ENCODE data around the gene SAXO1.

- no peak for TF ChIP-seq CTCF (IDR thresholded peaks at IDR 0.05)
- TF ChIP-seq POLR2A (IDR thresholded peaks at IDR 0.05) = no peak
Observed at GRCh38 chr9:18893491-18893890, 139.5 kb downstream of the SAXO1 start.

Measured in testis (tissue), 2 donors.